H1 (cell line): ENCODE measurements around the gene OXER1. TPM values are rescaled to one million over a fixed set of nuclear protein-coding genes. Genes with fewer than 3 reads are reported as not detected.

ENCODE experiments used
- CTCF ChIA-PET: fragments of 300-600 bp; sonication (Branson Sonifier 250); formaldehyde crosslinking; loops from one replicate; lab custom pipeline; 2021; ENCODE audit not compliant: partially characterized antibody; lab: Charles Lee
- POLR2A ChIA-PET: fragments of 300-600 bp; sonication (Branson Sonifier 250); formaldehyde crosslinking; loops from one replicate; lab custom pipeline; 2021; ENCODE audit warnings: inconsistent platforms; ENCODE audit not compliant: partially characterized antibody; lab: Charles Lee
- DNase-seq, 2 experiments: peaks; one replicate each; pipeline versions ENCODE4 v3.0.0 to v3.0.0-alpha.2; 2010 to 2022; ENCODE audit warnings: low spot score in 2 of 2, low read depth in 1 of 2, mixed read lengths in 1 of 2
- FAIRE-seq: peaks from 2 replicates; lab custom pipeline; 2011; peaks lifted over from hg19 to GRCh38; lab: Jason Lieb, UNC
- H2AFZ ChIP-seq: 2 replicates; pipeline ENCODE4 v1.8.1; 2012; ENCODE audit warnings: low read length, inconsistent platforms
- H2AK5ac ChIP-seq: 2 replicates; pipeline ENCODE4 v1.6.1; 2013; ENCODE audit warnings: low read depth, low read length
- H2BK120ac ChIP-seq: replicated peaks from 2 replicates; pipeline ENCODE3; 2013; ENCODE audit warnings: low read depth, low read length, inconsistent platforms
- H2BK12ac ChIP-seq: 2 replicates; pipeline ENCODE4 v1.6.1; 2013; ENCODE audit warnings: low read depth, low read length
- H2BK15ac ChIP-seq: 2 replicates; pipeline ENCODE4 v1.6.1; 2013; ENCODE audit warnings: low read length
- H2BK20ac ChIP-seq: 2 replicates; pipeline ENCODE4 v1.6.1; 2013; ENCODE audit warnings: low read length
- H2BK5ac ChIP-seq: 2 replicates; pipeline ENCODE4 v1.6.1; 2013; ENCODE audit warnings: low read depth, low read length
- H3K14ac ChIP-seq: 2 replicates; pipeline ENCODE4 v1.6.1; 2013; ENCODE audit warnings: inconsistent platforms; ENCODE audit not compliant: insufficient read length
- H3K18ac ChIP-seq: 2 replicates; pipeline ENCODE4 v1.6.1; 2013; ENCODE audit warnings: low read length; ENCODE audit errors: extremely low read depth
- H3K23ac ChIP-seq: 2 replicates; pipeline ENCODE4 v1.6.1; 2013; ENCODE audit warnings: inconsistent platforms; ENCODE audit not compliant: insufficient read length
- H3K23me2 ChIP-seq: 2 replicates; pipeline ENCODE4 v1.6.1; 2013; ENCODE audit warnings: low read depth, low read length
- H3K27ac ChIP-seq: 2 replicates; pipeline ENCODE4 v1.6.1; 2011; ENCODE audit warnings: low read depth, low read length, inconsistent platforms
- H3K27me3 ChIP-seq, 4 experiments: replicated peaks in 1 of 4; 1 replicate in 1 of 4; 2 replicates in 3 of 4; pipeline versions ENCODE4 v1.6.1 to v1.8.1; 2011 to 2013; ENCODE audit warnings: low read length in 3 of 4, mild to moderate bottlenecking in 3 of 4, inconsistent platforms in 2 of 4, mixed read lengths in 2 of 4, moderate library complexity in 1 of 4; ENCODE audit not compliant: control insufficient read depth in 3 of 4, insufficient read depth in 3 of 4; ENCODE audit errors: extremely low read depth in 1 of 4
- H3K36me3 ChIP-seq, 4 experiments: 2 replicates each; pipeline versions ENCODE4 v1.6.1 to v1.8.1; 2011 to 2013; ENCODE audit warnings: mild to moderate bottlenecking in 4 of 4, low read length in 3 of 4, moderate library complexity in 2 of 4, control low read depth in 1 of 4, inconsistent platforms in 1 of 4; ENCODE audit not compliant: insufficient read depth in 4 of 4, control insufficient read depth in 2 of 4
- H3K4ac ChIP-seq: replicated peaks from 2 replicates; pipeline ENCODE3; 2013; ENCODE audit warnings: low read length, low read depth, mixed read lengths, inconsistent platforms; ENCODE audit not compliant: insufficient read length
- H3K4me1 ChIP-seq, 4 experiments: replicated peaks in 1 of 4; 1 replicate in 1 of 4; 2 replicates in 3 of 4; pipeline versions ENCODE4 v1.6.1 to v1.8.1; 2011 to 2013; ENCODE audit warnings: low read length in 3 of 4, inconsistent platforms in 2 of 4, mixed read lengths in 1 of 4; ENCODE audit not compliant: insufficient read depth in 4 of 4, control insufficient read depth in 3 of 4
- H3K4me2 ChIP-seq, 2 experiments: 2 replicates each; pipeline versions ENCODE4 v1.6.1 to v1.8.1; 2011 to 2013; ENCODE audit warnings: low read depth in 2 of 2, low read length in 2 of 2, control low read depth in 1 of 2, inconsistent platforms in 1 of 2, mild to moderate bottlenecking in 1 of 2; ENCODE audit not compliant: insufficient read depth in 1 of 2
- H3K4me3 ChIP-seq, 4 experiments: fragments of 200-600, 300-600 bp in 1 of 4; sonication (generic), shearing (Covaris generic), sonication (Bioruptor Twin) in 1 of 4; 2 replicates each; pipeline versions ENCODE4 v1.5.1 to v1.8.1; 2011 to 2016; ENCODE audit warnings: low read length in 4 of 4, low read depth in 3 of 4, control low read depth in 2 of 4, inconsistent platforms in 2 of 4, mild to moderate bottlenecking in 2 of 4, mixed read lengths in 1 of 4, moderate library complexity in 1 of 4; ENCODE audit not compliant: insufficient read depth in 2 of 4; ENCODE audit errors: extremely low read depth in 1 of 4
- H3K56ac ChIP-seq: replicated peaks from 2 replicates; pipeline ENCODE3; 2013; ENCODE audit warnings: low read depth, mild to moderate bottlenecking, mixed read lengths, low read length, inconsistent platforms; ENCODE audit not compliant: insufficient read length
- H3K79me1 ChIP-seq: 2 replicates; pipeline ENCODE4 v1.6.1; 2013; ENCODE audit warnings: low read depth, low read length, control low read depth
- H3K79me2 ChIP-seq, 2 experiments: 2 replicates each; pipeline versions ENCODE4 v1.6.1 to v1.8.1; 2012 to 2013; ENCODE audit warnings: low read length in 2 of 2, mild to moderate bottlenecking in 2 of 2, inconsistent platforms in 1 of 2; ENCODE audit not compliant: insufficient read depth in 2 of 2, control insufficient read depth in 1 of 2
- H3K9ac ChIP-seq, 4 experiments: replicated peaks in 1 of 4; 1 replicate in 1 of 4; 2 replicates in 3 of 4; pipeline versions ENCODE4 v1.6.1 to v1.8.1; 2011 to 2013; ENCODE audit warnings: low read depth in 3 of 4, low read length in 3 of 4, control low read depth in 2 of 4, mild to moderate bottlenecking in 2 of 4, moderate library complexity in 2 of 4, inconsistent platforms in 1 of 4; ENCODE audit errors: extremely low read depth in 1 of 4
- H3K9me3 ChIP-seq, 2 experiments: 2 replicates each; pipeline versions ENCODE4 v1.6.1 to v1.8.1; 2012 to 2013; ENCODE audit warnings: mild to moderate bottlenecking in 2 of 2, moderate library complexity in 2 of 2, control low read depth in 1 of 2, inconsistent platforms in 1 of 2, low read depth in 1 of 2, low read length in 1 of 2, mixed read lengths in 1 of 2; ENCODE audit not compliant: insufficient read depth in 2 of 2
- H4K20me1 ChIP-seq, 2 experiments: replicated peaks in 1 of 2; 2 replicates each; pipeline versions ENCODE3 to v1.8.1; 2011 to 2013; ENCODE audit warnings: inconsistent platforms in 2 of 2, low read length in 2 of 2, mild to moderate bottlenecking in 1 of 2; ENCODE audit not compliant: insufficient read depth in 2 of 2, control insufficient read depth in 1 of 2
- H4K5ac ChIP-seq: 2 replicates; pipeline ENCODE4 v1.6.1; 2013; ENCODE audit warnings: low read length, low read depth, mixed read lengths, inconsistent platforms; ENCODE audit not compliant: insufficient read length
- H4K8ac ChIP-seq: 2 replicates; pipeline ENCODE4 v1.8.0; 2013; ENCODE audit warnings: mild to moderate bottlenecking, moderate library complexity, low read length, inconsistent platforms; ENCODE audit not compliant: insufficient read depth; ENCODE audit errors: extremely low read depth
- H4K91ac ChIP-seq: replicated peaks from 2 replicates; pipeline ENCODE3; 2013; ENCODE audit warnings: low read length, mixed read lengths, inconsistent platforms; ENCODE audit not compliant: insufficient read length
- ASH2L ChIP-seq: fragments of 200-600, 300-600 bp; sonication (generic); IDR thresholded peaks from one replicate; pipeline ENCODE4 v1.7.1; 2017; ENCODE audit warnings: low read length
- CBX5 ChIP-seq: fragments of 300-800, 300-1000 bp; sonication (generic); IDR thresholded peaks from 2 replicates; pipeline ENCODE4 v1.7.1; 2016; ENCODE audit warnings: antibody characterized with exemption, low read length, low read depth
- CREB1 ChIP-seq: IDR thresholded peaks from 2 replicates; pipeline ENCODE4 v1.6.1; 2012; ENCODE audit warnings: inconsistent platforms
- JUND ChIP-seq: IDR thresholded peaks from 2 replicates; pipeline ENCODE4 v1.6.1; 2011; ENCODE audit warnings: mild to moderate bottlenecking, improper control_type of control experiment, low read length
- KDM1A ChIP-seq: fragments of 200-600, 300-600 bp; sonication (generic); IDR thresholded peaks from 2 replicates; pipeline ENCODE4 v1.7.1; 2016; ENCODE audit warnings: mild to moderate bottlenecking, low read length, borderline replicate concordance
- MAFK ChIP-seq: IDR thresholded peaks from 2 replicates; pipeline ENCODE4 v1.6.1; 2012; ENCODE audit warnings: low read depth, mild to moderate bottlenecking, improper control_type of control experiment, low read length
- NRF1 ChIP-seq: IDR thresholded peaks from 2 replicates; pipeline ENCODE4 v1.6.1; 2011; ENCODE audit warnings: mild to moderate bottlenecking, low read depth, low read length, improper control_type of control experiment
- RXRA ChIP-seq: IDR thresholded peaks from 2 replicates; pipeline ENCODE4 v1.6.1; 2011; ENCODE audit warnings: low read depth, mild to moderate bottlenecking, low read length, moderate library complexity; ENCODE audit not compliant: insufficient read depth
- SUZ12 ChIP-seq: fragments of 200-600 bp; sonication (generic); IDR thresholded peaks from 2 replicates; pipeline ENCODE4 v1.6.1; 2012; ENCODE audit warnings: mild to moderate bottlenecking, inconsistent platforms, low read length, moderate library complexity, mixed read lengths
- YY1 ChIP-seq: IDR thresholded peaks from 2 replicates; pipeline ENCODE4 v1.6.1; 2011; ENCODE audit warnings: low read depth, mild to moderate bottlenecking, low read length
- WGBS, 2 experiments: shearing (Covaris generic) in 1 of 2; methylation state at CpG; one replicate each; pipeline versions ENCODE4 v1.1.6 to v1.1.7; 2013 to 2015; ENCODE audit warnings: low lambda C conversion rate in 2 of 2, mixed read lengths in 2 of 2, inconsistent platforms in 1 of 2, low coverage in 1 of 2, missing lambda C conversion rate in 1 of 2; ENCODE audit not compliant: insufficient replicate concordance in 2 of 2, insufficient coverage in 1 of 2, insufficient read length in 1 of 2; ENCODE audit errors: extremely low coverage in 1 of 2, missing lambda C conversion rate in 1 of 2; 5-methylcytosine and 5-hydroxymethylcytosine counted together
- polyA plus RNA-seq, 7 experiments: library from polyadenylated mRNA; depleted of rRNA in 3 of 7; stranded (reverse) in 5 of 7; unstranded in 2 of 7; fragments of >200 nt in 5 of 7; fragments of 200-250 nt in 2 of 7; gene quantifications; 1 replicate in 5 of 7; 2 replicates in 1 of 7; 4 replicates in 1 of 7; pipeline versions ENCODE4 v1.2.1 to v1.2.3, GENCODE V29; 2011 to 2013; ENCODE audit warnings: missing spikeins in 2 of 7, mixed read lengths in 2 of 7
- total RNA-seq: library from RNA; stranded (reverse); fragmentation: NEBNext Ultra II Directional; extraction: Animal tissue kit (Norgen Biotek cat#: 25700); gene quantifications from 2 replicates; pipeline ENCODE4 v1.2.1, GENCODE V29; 2021
- TF ChIP-seq, protein P1 (sequence below): IDR thresholded peaks from 2 replicates; pipeline ENCODE4 v1.6.1; 2012; ENCODE audit warnings: low read length, inconsistent platforms

The OXER1 gene
- total and polyA plus RNA-seq, 2 of the 8 experiments (the other 6 are each of a cell fraction or from before 2014, with no cell fraction given), result 1.2 to 2.9 TPM

- Histone ChIP-seq H2AFZ (no peak overlapping the region), H3K23ac (no peak overlapping the region), H3K27ac (no peak overlapping the region), H3K9ac (no peak overlapping the region), H3K9me3 (no peaks in the 10 kb centered on the region), H4K20me1 (no peaks in the 10 kb centered on the region), H3K4me3 (no peak overlapping the region), H2BK12ac (no peak overlapping the region), H4K8ac (no peak overlapping the region), H3K79me1 (no peaks in the 10 kb centered on the region; the same call in 1 of the 2 replicates), H3K27me3 (no peaks in the 10 kb centered on the region), H3K36me3 (peaks cover 0 to 3% (median 0%) of the 10 kb centered on the region in 4 experiments; a peak in 1 of 8 replicates), H2BK120ac (no peak overlapping the region), H3K14ac (no peak overlapping the region), H2BK15ac (no peak overlapping the region), H3K56ac (no peak overlapping the region), H2BK20ac (no peak overlapping the region), H3K4me2 (no peak overlapping the region), H3K23me2 (no peaks in the 10 kb centered on the region), H4K5ac (no peak overlapping the region), H2AK5ac (no peak overlapping the region), H3K18ac (no peak overlapping the region), H3K79me2 (no peaks in the 10 kb centered on the region), H2BK5ac (no peak overlapping the region), H3K4me1 (no peaks in the 10 kb centered on the region), H3K4ac (no peak overlapping the region), H4K91ac (no peak overlapping the region)
- ChIA-PET CTCF (interaction anchor here (0.8 to 6.2 kb wide), 7 partner anchors 9 to 369 kb away, joined by 3 to 35 read pairs (median 3); no protein-coding TSS in a partner anchor), POLR2A (interaction anchor here (1.3 kb wide), 2 partner anchors 38 to 89 kb away, joined by 3 read pairs; partner anchors contain the start of gene HAAO)
- FAIRE-seq (no peak), DNase-seq (no peak)
- no peak for TF ChIP-seq CREB1
- TF ChIP-seq CBX5, result no peak
- no peak for TF ChIP-seq SUZ12
- no peak for TF ChIP-seq KDM1A
- no peak for TF ChIP-seq JUND
- no peak for TF ChIP-seq NRF1
- no peak for TF ChIP-seq YY1
- TF ChIP-seq ASH2L, result no peak
- TF ChIP-seq RXRA, result no peak
- TF ChIP-seq, protein P1, sequence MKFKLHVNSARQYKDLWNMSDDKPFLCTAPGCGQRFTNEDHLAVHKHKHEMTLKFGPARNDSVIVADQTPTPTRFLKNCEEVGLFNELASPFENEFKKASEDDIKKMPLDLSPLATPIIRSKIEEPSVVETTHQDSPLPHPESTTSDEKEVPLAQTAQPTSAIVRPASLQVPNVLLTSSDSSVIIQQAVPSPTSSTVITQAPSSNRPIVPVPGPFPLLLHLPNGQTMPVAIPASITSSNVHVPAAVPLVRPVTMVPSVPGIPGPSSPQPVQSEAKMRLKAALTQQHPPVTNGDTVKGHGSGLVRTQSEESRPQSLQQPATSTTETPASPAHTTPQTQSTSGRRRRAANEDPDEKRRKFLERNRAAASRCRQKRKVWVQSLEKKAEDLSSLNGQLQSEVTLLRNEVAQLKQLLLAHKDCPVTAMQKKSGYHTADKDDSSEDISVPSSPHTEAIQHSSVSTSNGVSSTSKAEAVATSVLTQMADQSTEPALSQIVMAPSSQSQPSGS, result no peak
- TF ChIP-seq MAFK, result no peak
- WGBS, 2 experiments, result 88% methylated on average over 11 of the region's 11 CpGs; no CpG with 5 or more reads in 1 of the 2 experiments
These were observed 9.7 kb downstream of the OXER1 start for GRCh38 chr2:42754021-42754775.
